ENCODE results near the gene EIPR1. TPM values are rescaled to one million over a fixed set of nuclear protein-coding genes. Genes with fewer than 3 reads are reported as not detected.

EIPR1 gene
- total and polyA plus RNA-seq, 2 of the 13 experiments (the other 11 are each of a cell fraction or from before 2014, with no cell fraction given) = 70.0 to 96.3 TPM

DNA sequence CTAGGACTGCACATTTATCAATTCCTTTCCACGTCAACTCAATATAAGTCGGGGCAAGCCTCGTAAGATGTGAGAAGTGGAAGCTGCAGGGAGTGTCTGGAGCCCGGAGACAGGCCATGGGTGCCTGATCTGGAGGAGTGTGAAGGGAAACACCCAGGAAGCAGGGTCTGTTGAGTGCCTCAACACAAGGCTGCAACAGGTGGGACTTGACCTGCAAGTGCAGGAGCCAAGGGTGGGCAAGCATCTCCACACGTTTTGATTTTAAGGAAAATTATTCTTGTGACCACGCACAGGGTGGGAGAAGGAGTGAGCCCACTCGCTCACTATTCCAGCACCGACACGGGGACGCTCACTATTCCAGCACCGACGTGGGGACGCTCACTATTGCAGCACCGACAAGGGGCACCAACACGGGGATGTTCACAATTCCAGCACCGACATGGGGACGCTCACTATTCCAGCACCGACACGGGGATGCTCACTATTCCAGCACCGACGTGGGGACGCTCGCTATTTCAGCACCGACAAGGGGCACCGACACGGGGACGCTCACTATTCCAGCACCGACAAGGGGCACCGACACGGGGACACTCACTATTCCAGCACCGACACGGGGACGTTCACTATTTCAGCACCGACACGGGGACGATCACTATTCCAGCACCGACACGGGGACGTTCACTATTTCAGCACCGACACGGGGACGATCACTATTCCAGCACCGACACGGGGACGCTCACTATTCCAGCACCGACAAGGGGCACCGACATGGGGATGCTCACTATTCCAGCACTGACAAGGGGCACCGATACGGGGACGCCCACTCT, 197.3 kb downstream of the EIPR1 start:
- Histone ChIP-seq H3K9me3 (ENCODE audit: low read length) (no peaks in the 10 kb centered on the region), H3K27ac (ENCODE audit: extremely low read length, insufficient read depth, low read length) (no peak overlapping the region), H3K79me2 (ENCODE audit: insufficient read depth, low read length) (no peaks in the 10 kb centered on the region), H4K20me1 (ENCODE audit: insufficient read depth, low read length) (no peaks in the 10 kb centered on the region; the same call in 1 of the 2 replicates), H3K36me3 (replicated peaks in 1 of 2; ENCODE audit: control insufficient read depth in 1 of 2, insufficient read depth in 2 of 2, low read length in 2 of 2) (peaks cover 0 to 8% of the 10 kb centered on the region in 2 experiments; a peak in 3 of 5 replicates), H2AFZ (ENCODE audit: low read length) (no peak overlapping the region), H3K4me3 (replicated peaks in 1 of 3; ENCODE audit: insufficient read depth in 1 of 3, low read depth in 2 of 3, low read length in 3 of 3) (no peak overlapping the region), H3K9ac (ENCODE audit: insufficient read depth, low read depth, low read length) (no peak overlapping the region), H3K4me2 (ENCODE audit: low read depth, low read length) (no peak overlapping the region), H3K27me3 (ENCODE audit: control insufficient read depth in 1 of 2, insufficient read depth in 2 of 2, low read length in 2 of 2) (no peaks in the 10 kb centered on the region), H3K4me1 (ENCODE audit: insufficient read depth, low read length) (no peaks in the 10 kb centered on the region)
- intact Hi-C loops (cut with micrococcal nuclease; ENCODE audit: unreplicated experiment) (no loop called here), in situ Hi-C loops (cut with HindIII; ENCODE audit: extremely low pct_ligation_motif_present, low pct_unique_long_range_greater_than_20kb) (no loop called here)
- no TSS peak for BruUV-seq (replicated peaks)
- ChIA-PET CTCF (ENCODE audit: low intra/inter-chr PET ratio, low total read pairs) (no interaction called here), POLR2A (no interaction called here)
- no peak for TF ChIP-seq ZNF367 (CRISPR knock-in tag; IDR thresholded peaks at IDR 0.05; ENCODE audit: borderline replicate concordance)
- no peak for TF ChIP-seq ZNF761 (CRISPR knock-in tag; conservative IDR thresholded peaks at IDR 0.05)
- no peak for TF ChIP-seq FOSL1 (CRISPR knock-in tag; IDR thresholded peaks at IDR 0.05; ENCODE audit: borderline replicate concordance)
- no peak for TF ChIP-seq JUND (CRISPR knock-in tag; IDR thresholded peaks at IDR 0.05)
- TF ChIP-seq, protein P1, sequence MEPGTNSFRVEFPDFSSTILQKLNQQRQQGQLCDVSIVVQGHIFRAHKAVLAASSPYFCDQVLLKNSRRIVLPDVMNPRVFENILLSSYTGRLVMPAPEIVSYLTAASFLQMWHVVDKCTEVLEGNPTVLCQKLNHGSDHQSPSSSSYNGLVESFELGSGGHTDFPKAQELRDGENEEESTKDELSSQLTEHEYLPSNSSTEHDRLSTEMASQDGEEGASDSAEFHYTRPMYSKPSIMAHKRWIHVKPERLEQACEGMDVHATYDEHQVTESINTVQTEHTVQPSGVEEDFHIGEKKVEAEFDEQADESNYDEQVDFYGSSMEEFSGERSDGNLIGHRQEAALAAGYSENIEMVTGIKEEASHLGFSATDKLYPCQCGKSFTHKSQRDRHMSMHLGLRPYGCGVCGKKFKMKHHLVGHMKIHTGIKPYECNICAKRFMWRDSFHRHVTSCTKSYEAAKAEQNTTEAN (CRISPR knock-in tag; conservative IDR thresholded peaks at IDR 0.05) = no peak
- TF ChIP-seq MBD4 (IDR thresholded peaks at IDR 0.05; ENCODE audit: borderline replicate concordance, low read length) = no peak
- TF ChIP-seq ZNF441 (CRISPR knock-in tag; IDR thresholded peaks at IDR 0.05; ENCODE audit: borderline replicate concordance) = no peak
- TF ChIP-seq, protein P2, sequence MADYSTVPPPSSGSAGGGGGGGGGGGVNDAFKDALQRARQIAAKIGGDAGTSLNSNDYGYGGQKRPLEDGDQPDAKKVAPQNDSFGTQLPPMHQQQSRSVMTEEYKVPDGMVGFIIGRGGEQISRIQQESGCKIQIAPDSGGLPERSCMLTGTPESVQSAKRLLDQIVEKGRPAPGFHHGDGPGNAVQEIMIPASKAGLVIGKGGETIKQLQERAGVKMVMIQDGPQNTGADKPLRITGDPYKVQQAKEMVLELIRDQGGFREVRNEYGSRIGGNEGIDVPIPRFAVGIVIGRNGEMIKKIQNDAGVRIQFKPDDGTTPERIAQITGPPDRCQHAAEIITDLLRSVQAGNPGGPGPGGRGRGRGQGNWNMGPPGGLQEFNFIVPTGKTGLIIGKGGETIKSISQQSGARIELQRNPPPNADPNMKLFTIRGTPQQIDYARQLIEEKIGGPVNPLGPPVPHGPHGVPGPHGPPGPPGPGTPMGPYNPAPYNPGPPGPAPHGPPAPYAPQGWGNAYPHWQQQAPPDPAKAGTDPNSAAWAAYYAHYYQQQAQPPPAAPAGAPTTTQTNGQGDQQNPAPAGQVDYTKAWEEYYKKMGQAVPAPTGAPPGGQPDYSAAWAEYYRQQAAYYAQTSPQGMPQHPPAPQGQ (CRISPR knock-in tag; IDR thresholded peaks at IDR 0.05; ENCODE audit: borderline replicate concordance) = no peak
- FAIRE-seq = peak; percentile 64
- no peak for DNase-seq (ENCODE audit: low spot score)
- 77% methylated on average over 50 of the region's 50 CpGs for WGBS (ENCODE audit: low lambda C conversion rate)
- ATAC-seq = peak; percentile 18

Measured in HepG2 (cell line).